CD8-positive, alpha-beta memory T cell (primary cell): ENCODE results near the gene PASK. TPM values are rescaled to one million over a fixed set of nuclear protein-coding genes. Genes with fewer than 3 reads are reported as not detected.
A peak's percentile ranks its signal among the peaks of the same experiment; 100 is the strongest.

Experiments used
- CTCF ChIA-PET: fragments of 350-600 bp; sonication (Branson Sonifier 250); formaldehyde crosslinking; loops from one replicate; lab custom pipeline; 2021; ENCODE audit warnings: antibody characterized with exemption; lab: Charles Lee
- POLR2A ChIA-PET: fragments of 350-600 bp; sonication (Branson Sonifier 250); formaldehyde crosslinking; loops from one replicate; lab custom pipeline; 2021; ENCODE audit warnings: antibody characterized with exemption; lab: Charles Lee
- DNase-seq, 5 donors: peaks; one replicate each; pipeline versions ENCODE4 v3.0.0 to v3.0.0-alpha.2; 2020 to 2022; ENCODE audit warnings: mixed read lengths in 1 of 5
- H3K27ac ChIP-seq: one replicate; pipeline ENCODE4 v1.7.0; 2013; ENCODE audit warnings: low read depth, mild to moderate bottlenecking, low read length, moderate library complexity
- H3K27me3 ChIP-seq: 2 replicates; pipeline ENCODE4 v1.7.0; 2013; ENCODE audit warnings: low read length, mild to moderate bottlenecking; ENCODE audit not compliant: insufficient read depth, poor library complexity, severe bottlenecking
- H3K36me3 ChIP-seq: 2 replicates; pipeline ENCODE4 v1.7.0; 2013; ENCODE audit warnings: mild to moderate bottlenecking, low read length, moderate library complexity; ENCODE audit not compliant: insufficient read depth
- H3K4me1 ChIP-seq: 2 replicates; pipeline ENCODE4 v1.7.0; 2013; ENCODE audit warnings: mild to moderate bottlenecking, low read length, moderate library complexity; ENCODE audit not compliant: insufficient read depth
- H3K4me3 ChIP-seq: 2 replicates; pipeline ENCODE4 v1.7.0; 2013; ENCODE audit warnings: mild to moderate bottlenecking, low read length
- H3K9me3 ChIP-seq: 2 replicates; pipeline ENCODE4 v1.7.0; 2013; ENCODE audit warnings: mild to moderate bottlenecking, low read length
- H3K27ac Mint-ChIP-seq, 8 donors: one replicate each; pipeline ENCODE4 v1.8.0; 2020 to 2021; ENCODE audit warnings: mixed read lengths in 8 of 8, mild to moderate bottlenecking in 6 of 8, inconsistent platforms in 3 of 8, moderate library complexity in 3 of 8
- H3K27me3 Mint-ChIP-seq, 2 donors: one replicate each; pipeline ENCODE4 v1.8.0; 2020 to 2021; ENCODE audit warnings: mixed read lengths in 2 of 2, mild to moderate bottlenecking in 1 of 2, moderate library complexity in 1 of 2
- H3K36me3 Mint-ChIP-seq, 3 donors: one replicate each; pipeline ENCODE4 v1.8.0; 2020 to 2021; ENCODE audit warnings: mixed read lengths in 3 of 3, inconsistent platforms in 1 of 3, mild to moderate bottlenecking in 1 of 3
- H3K4me1 Mint-ChIP-seq, 3 donors: one replicate each; pipeline ENCODE4 v1.8.0; 2020 to 2021; ENCODE audit warnings: mixed read lengths in 3 of 3, inconsistent platforms in 1 of 3, mild to moderate bottlenecking in 1 of 3
- H3K4me3 Mint-ChIP-seq, 7 donors: one replicate each; pipeline ENCODE4 v1.8.0; 2020 to 2021; ENCODE audit warnings: mixed read lengths in 7 of 7, mild to moderate bottlenecking in 6 of 7, moderate library complexity in 4 of 7, inconsistent platforms in 2 of 7
- H3K9me3 Mint-ChIP-seq, 5 donors: one replicate each; pipeline ENCODE4 v1.8.0; 2020 to 2022; ENCODE audit warnings: mixed read lengths in 5 of 5, mild to moderate bottlenecking in 3 of 5, moderate library complexity in 2 of 5, inconsistent platforms in 1 of 5
- polyA plus RNA-seq: library from polyadenylated mRNA; unstranded; fragments of 300-500 nt; fragmentation: Illumina TruSeq; gene quantifications from one replicate; pipeline ENCODE4 v1.2.3, GENCODE V29; 2021
- total RNA-seq, 2 experiments: library from RNA; stranded (reverse); gene quantifications; one replicate each; pipeline ENCODE4 v1.2.3, GENCODE V29; 2021

The PASK gene
- total and polyA plus RNA-seq, 3 experiments from 2014 or later, result 32.8 to 93.8 (median 92.8) TPM

GRCh38 chr2:241150660-241151530 is 1.6 kb upstream of the PASK start:
- Histone ChIP-seq H3K36me3 (no peaks in the 10 kb centered on the region), H3K4me3 (peak overlapping the region; percentile 97), H3K4me1 (peaks cover 26% of the 10 kb centered on the region), H3K9me3 (no peaks in the 10 kb centered on the region), H3K27ac (peak overlapping the region; percentile 68), H3K27me3 (no peaks in the 10 kb centered on the region)
- CTCF ChIA-PET, result interaction anchor here (0.7 to 4.2 kb wide), 16 partner anchors 10 to 584 kb away, joined by 3 to 67 read pairs (median 6); partner anchors contain the start of genes D2HGDH and MTERF4
- H3K9me3 Mint-ChIP-seq, result no peaks in the 10 kb centered on the region
- H3K27ac Mint-ChIP-seq, result peak overlapping the region; percentile 87 to 99 (median 94)
- peaks cover 0 to 33% (median 5%) of the 10 kb centered on the region in 3 donors for H3K36me3 Mint-ChIP-seq
- H3K4me1 Mint-ChIP-seq, result peaks cover 33 to 58% (median 52%) of the 10 kb centered on the region in 3 donors
- DNase-seq, result no peak
- POLR2A ChIA-PET, result interaction anchor here (0.6 to 3.3 kb wide), 10 partner anchors 15 to 551 kb away, joined by 3 to 49 read pairs (median 4); partner anchors contain the start of genes ING5 and MTERF4
- peak overlapping the region; percentile 93 to 100 (median 97) for H3K4me3 Mint-ChIP-seq
- peaks cover 0 to 3% of the 10 kb centered on the region in 2 donors for H3K27me3 Mint-ChIP-seq

- H3K4me3 ChIP-seq, result peak within 1 kb of the TSS; percentile 97
- H3K4me1 Mint-ChIP-seq, result peaks cover 33 to 58% (median 52%) of the 10 kb centered on the region in 3 donors
- peak within 1 kb of the TSS; percentile 93 to 100 (median 97) for H3K4me3 Mint-ChIP-seq
- H3K36me3 Mint-ChIP-seq, result peaks cover 0 to 35% (median 5%) of the 10 kb centered on the region in 3 donors
- no peaks in the 10 kb centered on the region for H3K9me3 Mint-ChIP-seq
- H3K27me3 ChIP-seq, result no peaks in the 10 kb centered on the region
- no peaks in the 10 kb centered on the region for H3K9me3 ChIP-seq
- peak within 1 kb of the TSS; percentile 68 for H3K27ac ChIP-seq
- peaks cover 0 to 3% of the 10 kb centered on the region in 2 donors for H3K27me3 Mint-ChIP-seq
- no peaks in the 10 kb centered on the region for H3K36me3 ChIP-seq
- CTCF ChIA-PET, result interaction anchor here (0.7 to 4.2 kb wide), 22 partner anchors 10 to 654 kb away, joined by 3 to 67 read pairs (median 5); partner anchors contain the start of genes D2HGDH and MTERF4
- POLR2A ChIA-PET, result interaction anchor here (0.6 to 3.3 kb wide), 13 partner anchors 14 to 590 kb away, joined by 3 to 49 read pairs (median 5); partner anchors contain the start of genes DUSP28, HDLBP, MTERF4 and SEPTIN2
- peak; percentile 92 to 97 (median 93) for DNase-seq
- H3K4me1 ChIP-seq, result peaks cover 26% of the 10 kb centered on the region
- H3K27ac Mint-ChIP-seq, result peak within 1 kb of the TSS; percentile 87 to 99 (median 94)
These were observed 820 bp upstream of the PASK start, which contains the start of gene PPP1R7 for GRCh38 chr2:241149925-241150659. Gene PPP1R7, plus strand, starts transcription at chr2:241150467. Its CDS starts 29 bp downstream, at chr2:241150496.

GRCh38 chr2:241149675-241149924 is 328 bp upstream of the PASK start:
- Histone ChIP-seq H3K27me3 (no peaks in the 10 kb centered on the region), H3K27ac (peak overlapping the region; percentile 68), H3K4me1 (peaks cover 26% of the 10 kb centered on the region), H3K9me3 (no peaks in the 10 kb centered on the region), H3K4me3 (peak overlapping the region; percentile 97), H3K36me3 (no peaks in the 10 kb centered on the region)
- H3K4me1 Mint-ChIP-seq, result peaks cover 32 to 54% (median 52%) of the 10 kb centered on the region in 3 donors
- ChIA-PET CTCF (interaction anchor here (0.7 to 4.2 kb wide), 16 partner anchors 9 to 654 kb away, joined by 3 to 67 read pairs (median 5); partner anchors contain the start of gene MTERF4), POLR2A (interaction anchor here (0.9 to 3.3 kb wide), 9 partner anchors 26 to 589 kb away, joined by 3 to 49 read pairs (median 11); partner anchors contain the start of genes DUSP28, HDLBP, MTERF4 and SEPTIN2)
- peak overlapping the region; percentile 70 to 94 (median 89) for H3K27ac Mint-ChIP-seq
- peak overlapping the region; percentile 93 to 100 (median 97) for H3K4me3 Mint-ChIP-seq
- peaks cover 0 to 3% of the 10 kb centered on the region in 2 donors for H3K27me3 Mint-ChIP-seq
- H3K36me3 Mint-ChIP-seq, result peaks cover 0 to 33% (median 5%) of the 10 kb centered on the region in 3 donors
- no peak for DNase-seq
- no peaks in the 10 kb centered on the region for H3K9me3 Mint-ChIP-seq

- peaks cover 0 to 3% of the 10 kb centered on the region in 2 donors for H3K27me3 Mint-ChIP-seq
- no peaks in the 10 kb centered on the region for H3K27me3 ChIP-seq
- H3K36me3 Mint-ChIP-seq, result peaks cover 0 to 37% (median 5%) of the 10 kb centered on the region in 3 donors
- peaks cover 26% of the 10 kb centered on the region for H3K4me1 ChIP-seq
- peak overlapping the region; percentile 97 for H3K4me3 ChIP-seq
- POLR2A ChIA-PET, result interaction anchor here (2.3 kb wide), 1 partner anchor 36 kb away, joined by 14 read pairs; no protein-coding TSS in a partner anchor
- H3K27ac ChIP-seq, result no peak overlapping the region
- DNase-seq, result no peak
- no peaks in the 10 kb centered on the region for H3K9me3 ChIP-seq
- H3K4me1 Mint-ChIP-seq, result peaks cover 30 to 58% (median 48%) of the 10 kb centered on the region in 3 donors
- H3K27ac Mint-ChIP-seq, result peak overlapping the region; percentile 55 to 88 (median 76)
- no peaks in the 10 kb centered on the region for H3K36me3 ChIP-seq
- peak overlapping the region; percentile 85 to 100 (median 88) for H3K4me3 Mint-ChIP-seq
- no peaks in the 10 kb centered on the region for H3K9me3 Mint-ChIP-seq
- CTCF ChIA-PET, result interaction anchor here (1.6 to 4.2 kb wide), 4 partner anchors 8 to 53 kb away, joined by 4 to 54 read pairs (median 8); no protein-coding TSS in a partner anchor
These were observed 1.0 kb downstream of the PASK start for GRCh38 chr2:241148239-241148638.

- no peaks in the 10 kb centered on the region for H3K9me3 Mint-ChIP-seq
- CTCF ChIA-PET, result no interaction called here
- no peak for DNase-seq
- H3K4me1 Mint-ChIP-seq, result peaks cover 29 to 56% (median 42%) of the 10 kb centered on the region in 3 donors
- peaks cover 25% of the 10 kb centered on the region for H3K4me1 ChIP-seq
- peaks cover 0 to 3% of the 10 kb centered on the region in 2 donors for H3K27me3 Mint-ChIP-seq
- peak overlapping the region in 1 of 8 donors; percentile 85 for H3K27ac Mint-ChIP-seq
- H3K4me3 ChIP-seq, result no peak overlapping the region
- POLR2A ChIA-PET, result interaction anchor here (0.7 kb wide), 1 partner anchor 37 kb away, joined by 3 read pairs; no protein-coding TSS in a partner anchor
- no peaks in the 10 kb centered on the region for H3K27me3 ChIP-seq
- no peaks in the 10 kb centered on the region for H3K9me3 ChIP-seq
- H3K36me3 Mint-ChIP-seq, result peaks cover 1 to 43% (median 4%) of the 10 kb centered on the region in 3 donors
- H3K4me3 Mint-ChIP-seq, result peak overlapping the region in 6 of 7 donors; percentile 26 to 95 (median 86)
- no peak overlapping the region for H3K27ac ChIP-seq
- H3K36me3 ChIP-seq, result no peaks in the 10 kb centered on the region
These were observed 1.9 kb downstream of the PASK start for GRCh38 chr2:241147336-241147735.

- H3K36me3 Mint-ChIP-seq, result peaks cover 5 to 49% (median 7%) of the 10 kb centered on the region in 3 donors
- peak overlapping the region in 1 of 7 donors; percentile 95 for H3K4me3 Mint-ChIP-seq
- DNase-seq, result no peak
- peaks cover 0 to 3% of the 10 kb centered on the region in 2 donors for H3K27me3 Mint-ChIP-seq
- H3K36me3 ChIP-seq, result no peaks in the 10 kb centered on the region
- H3K27ac ChIP-seq, result no peak overlapping the region
- no peaks in the 10 kb centered on the region for H3K9me3 Mint-ChIP-seq
- no peaks in the 10 kb centered on the region for H3K27me3 ChIP-seq
- peaks cover 15% of the 10 kb centered on the region for H3K4me1 ChIP-seq
- ChIA-PET CTCF (interaction anchor here (1.4 kb wide), 1 partner anchor 68 kb away, joined by 7 read pairs; no protein-coding TSS in a partner anchor), POLR2A (interaction anchor here (1.3 kb wide), 1 partner anchor 37 kb away, joined by 3 read pairs; no protein-coding TSS in a partner anchor)
- H3K4me3 ChIP-seq, result no peak overlapping the region
- H3K27ac Mint-ChIP-seq, result no peak overlapping the region
- no peaks in the 10 kb centered on the region for H3K9me3 ChIP-seq
- peaks cover 19 to 45% (median 31%) of the 10 kb centered on the region in 3 donors for H3K4me1 Mint-ChIP-seq
These were observed 3.0 kb downstream of the PASK start for GRCh38 chr2:241146286-241146685.

- H3K27ac Mint-ChIP-seq, result no peak overlapping the region
These were observed 6.7 kb downstream of the PASK start for GRCh38 chr2:241142593-241142992.

More at GRCh38 chr2:241142593-241142992, 6.7 kb downstream of the PASK start:
- Histone ChIP-seq H3K27ac (no peak overlapping the region), H3K4me1 (no peaks in the 10 kb centered on the region), H3K4me3 (no peak overlapping the region), H3K27me3 (no peaks in the 10 kb centered on the region), H3K36me3 (peaks cover 9% of the 10 kb centered on the region), H3K9me3 (no peaks in the 10 kb centered on the region)
- Mint-ChIP-seq H3K4me1 (peaks cover 1 to 22% (median 8%) of the 10 kb centered on the region in 3 donors), H3K9me3 (no peaks in the 10 kb centered on the region), H3K36me3 (peaks cover 12 to 70% (median 19%) of the 10 kb centered on the region in 3 donors), H3K4me3 (no peak overlapping the region), H3K27me3 (no peaks in the 10 kb centered on the region)
- POLR2A ChIA-PET, result no interaction called here
- CTCF ChIA-PET, result no interaction called here
- no peak for DNase-seq
